H1 (cell line): ENCODE data around the gene ACRBP. TPM values are rescaled to one million over a fixed set of nuclear protein-coding genes. Genes with fewer than 3 reads are reported as not detected.
A peak's percentile ranks its signal among the peaks of the same experiment; 100 is the strongest.

Experiments used
- CTCF ChIA-PET: fragments of 300-600 bp; sonication (Branson Sonifier 250); formaldehyde crosslinking; loops from one replicate; lab custom pipeline; 2021; ENCODE audit not compliant: partially characterized antibody; lab: Charles Lee
- POLR2A ChIA-PET: fragments of 300-600 bp; sonication (Branson Sonifier 250); formaldehyde crosslinking; loops from one replicate; lab custom pipeline; 2021; ENCODE audit warnings: inconsistent platforms; ENCODE audit not compliant: partially characterized antibody; lab: Charles Lee
- DNase-seq, 2 experiments: peaks; one replicate each; pipeline versions ENCODE4 v3.0.0 to v3.0.0-alpha.2; 2010 to 2022; ENCODE audit warnings: low spot score in 2 of 2, low read depth in 1 of 2, mixed read lengths in 1 of 2
- FAIRE-seq: peaks from 2 replicates; lab custom pipeline; 2011; peaks lifted over from hg19 to GRCh38; lab: Jason Lieb, UNC
- H2AFZ ChIP-seq: 2 replicates; pipeline ENCODE4 v1.8.1; 2012; ENCODE audit warnings: low read length, inconsistent platforms
- H2AK5ac ChIP-seq: 2 replicates; pipeline ENCODE4 v1.6.1; 2013; ENCODE audit warnings: low read depth, low read length
- H2BK120ac ChIP-seq: replicated peaks from 2 replicates; pipeline ENCODE3; 2013; ENCODE audit warnings: low read depth, low read length, inconsistent platforms
- H2BK12ac ChIP-seq: 2 replicates; pipeline ENCODE4 v1.6.1; 2013; ENCODE audit warnings: low read depth, low read length
- H2BK15ac ChIP-seq: 2 replicates; pipeline ENCODE4 v1.6.1; 2013; ENCODE audit warnings: low read length
- H2BK20ac ChIP-seq: 2 replicates; pipeline ENCODE4 v1.6.1; 2013; ENCODE audit warnings: low read length
- H2BK5ac ChIP-seq: 2 replicates; pipeline ENCODE4 v1.6.1; 2013; ENCODE audit warnings: low read depth, low read length
- H3K14ac ChIP-seq: 2 replicates; pipeline ENCODE4 v1.6.1; 2013; ENCODE audit warnings: inconsistent platforms; ENCODE audit not compliant: insufficient read length
- H3K18ac ChIP-seq: 2 replicates; pipeline ENCODE4 v1.6.1; 2013; ENCODE audit warnings: low read length; ENCODE audit errors: extremely low read depth
- H3K23ac ChIP-seq: 2 replicates; pipeline ENCODE4 v1.6.1; 2013; ENCODE audit warnings: inconsistent platforms; ENCODE audit not compliant: insufficient read length
- H3K23me2 ChIP-seq: 2 replicates; pipeline ENCODE4 v1.6.1; 2013; ENCODE audit warnings: low read depth, low read length
- H3K27ac ChIP-seq: 2 replicates; pipeline ENCODE4 v1.6.1; 2011; ENCODE audit warnings: low read depth, low read length, inconsistent platforms
- H3K27me3 ChIP-seq, 4 experiments: replicated peaks in 1 of 4; 1 replicate in 1 of 4; 2 replicates in 3 of 4; pipeline versions ENCODE4 v1.6.1 to v1.8.1; 2011 to 2013; ENCODE audit warnings: low read length in 3 of 4, mild to moderate bottlenecking in 3 of 4, inconsistent platforms in 2 of 4, mixed read lengths in 2 of 4, moderate library complexity in 1 of 4; ENCODE audit not compliant: control insufficient read depth in 3 of 4, insufficient read depth in 3 of 4; ENCODE audit errors: extremely low read depth in 1 of 4
- H3K36me3 ChIP-seq, 4 experiments: 2 replicates each; pipeline versions ENCODE4 v1.6.1 to v1.8.1; 2011 to 2013; ENCODE audit warnings: mild to moderate bottlenecking in 4 of 4, low read length in 3 of 4, moderate library complexity in 2 of 4, control low read depth in 1 of 4, inconsistent platforms in 1 of 4; ENCODE audit not compliant: insufficient read depth in 4 of 4, control insufficient read depth in 2 of 4
- H3K4ac ChIP-seq: replicated peaks from 2 replicates; pipeline ENCODE3; 2013; ENCODE audit warnings: low read length, low read depth, mixed read lengths, inconsistent platforms; ENCODE audit not compliant: insufficient read length
- H3K4me1 ChIP-seq, 4 experiments: replicated peaks in 1 of 4; 1 replicate in 1 of 4; 2 replicates in 3 of 4; pipeline versions ENCODE4 v1.6.1 to v1.8.1; 2011 to 2013; ENCODE audit warnings: low read length in 3 of 4, inconsistent platforms in 2 of 4, mixed read lengths in 1 of 4; ENCODE audit not compliant: insufficient read depth in 4 of 4, control insufficient read depth in 3 of 4
- H3K4me2 ChIP-seq, 2 experiments: 2 replicates each; pipeline versions ENCODE4 v1.6.1 to v1.8.1; 2011 to 2013; ENCODE audit warnings: low read depth in 2 of 2, low read length in 2 of 2, control low read depth in 1 of 2, inconsistent platforms in 1 of 2, mild to moderate bottlenecking in 1 of 2; ENCODE audit not compliant: insufficient read depth in 1 of 2
- H3K4me3 ChIP-seq, 4 experiments: fragments of 200-600, 300-600 bp in 1 of 4; sonication (generic), shearing (Covaris generic), sonication (Bioruptor Twin) in 1 of 4; 2 replicates each; pipeline versions ENCODE4 v1.5.1 to v1.8.1; 2011 to 2016; ENCODE audit warnings: low read length in 4 of 4, low read depth in 3 of 4, control low read depth in 2 of 4, inconsistent platforms in 2 of 4, mild to moderate bottlenecking in 2 of 4, mixed read lengths in 1 of 4, moderate library complexity in 1 of 4; ENCODE audit not compliant: insufficient read depth in 2 of 4; ENCODE audit errors: extremely low read depth in 1 of 4
- H3K56ac ChIP-seq: replicated peaks from 2 replicates; pipeline ENCODE3; 2013; ENCODE audit warnings: low read depth, mild to moderate bottlenecking, mixed read lengths, low read length, inconsistent platforms; ENCODE audit not compliant: insufficient read length
- H3K79me1 ChIP-seq: 2 replicates; pipeline ENCODE4 v1.6.1; 2013; ENCODE audit warnings: low read depth, low read length, control low read depth
- H3K79me2 ChIP-seq, 2 experiments: 2 replicates each; pipeline versions ENCODE4 v1.6.1 to v1.8.1; 2012 to 2013; ENCODE audit warnings: low read length in 2 of 2, mild to moderate bottlenecking in 2 of 2, inconsistent platforms in 1 of 2; ENCODE audit not compliant: insufficient read depth in 2 of 2, control insufficient read depth in 1 of 2
- H3K9ac ChIP-seq, 4 experiments: replicated peaks in 1 of 4; 1 replicate in 1 of 4; 2 replicates in 3 of 4; pipeline versions ENCODE4 v1.6.1 to v1.8.1; 2011 to 2013; ENCODE audit warnings: low read depth in 3 of 4, low read length in 3 of 4, control low read depth in 2 of 4, mild to moderate bottlenecking in 2 of 4, moderate library complexity in 2 of 4, inconsistent platforms in 1 of 4; ENCODE audit errors: extremely low read depth in 1 of 4
- H3K9me3 ChIP-seq, 2 experiments: 2 replicates each; pipeline versions ENCODE4 v1.6.1 to v1.8.1; 2012 to 2013; ENCODE audit warnings: mild to moderate bottlenecking in 2 of 2, moderate library complexity in 2 of 2, control low read depth in 1 of 2, inconsistent platforms in 1 of 2, low read depth in 1 of 2, low read length in 1 of 2, mixed read lengths in 1 of 2; ENCODE audit not compliant: insufficient read depth in 2 of 2
- H4K20me1 ChIP-seq, 2 experiments: replicated peaks in 1 of 2; 2 replicates each; pipeline versions ENCODE3 to v1.8.1; 2011 to 2013; ENCODE audit warnings: inconsistent platforms in 2 of 2, low read length in 2 of 2, mild to moderate bottlenecking in 1 of 2; ENCODE audit not compliant: insufficient read depth in 2 of 2, control insufficient read depth in 1 of 2
- H4K5ac ChIP-seq: 2 replicates; pipeline ENCODE4 v1.6.1; 2013; ENCODE audit warnings: low read length, low read depth, mixed read lengths, inconsistent platforms; ENCODE audit not compliant: insufficient read length
- H4K8ac ChIP-seq: 2 replicates; pipeline ENCODE4 v1.8.0; 2013; ENCODE audit warnings: mild to moderate bottlenecking, moderate library complexity, low read length, inconsistent platforms; ENCODE audit not compliant: insufficient read depth; ENCODE audit errors: extremely low read depth
- H4K91ac ChIP-seq: replicated peaks from 2 replicates; pipeline ENCODE3; 2013; ENCODE audit warnings: low read length, mixed read lengths, inconsistent platforms; ENCODE audit not compliant: insufficient read length
- BCL11A ChIP-seq, 2 experiments: IDR thresholded peaks; one replicate each; pipeline ENCODE4 v1.6.1; 2011; ENCODE audit warnings: low read depth in 2 of 2, low read length in 2 of 2, mild to moderate bottlenecking in 2 of 2
- EGR1 ChIP-seq: IDR thresholded peaks from 2 replicates; pipeline ENCODE4 v1.6.1; 2011; ENCODE audit warnings: low read depth, low read length, borderline replicate concordance
- EZH2 ChIP-seq: fragments of 200-600 bp; sonication (generic); IDR thresholded peaks from 2 replicates; pipeline ENCODE4 v1.7.1; 2012; ENCODE audit warnings: low read depth, mild to moderate bottlenecking, moderate library complexity, low read length, inconsistent platforms; ENCODE audit not compliant: severe bottlenecking
- KDM5A ChIP-seq: fragments of 200-600 bp; IDR thresholded peaks from 2 replicates; pipeline ENCODE4 v1.7.1; 2012; ENCODE audit warnings: mild to moderate bottlenecking, low read length, inconsistent platforms, mixed read lengths
- MAX ChIP-seq: IDR thresholded peaks from 2 replicates; pipeline ENCODE4 v1.6.1; 2012; ENCODE audit warnings: inconsistent platforms
- NRF1 ChIP-seq: IDR thresholded peaks from 2 replicates; pipeline ENCODE4 v1.6.1; 2011; ENCODE audit warnings: mild to moderate bottlenecking, low read depth, low read length, improper control_type of control experiment
- RAD21 ChIP-seq, 2 experiments: IDR thresholded peaks in 1 of 2; conservative IDR thresholded peaks in 1 of 2; 2 replicates each; pipeline ENCODE4 v1.6.1; 2011; ENCODE audit warnings: low read depth in 2 of 2, low read length in 2 of 2, improper control_type of control experiment in 1 of 2, inconsistent platforms in 1 of 2, mild to moderate bottlenecking in 1 of 2, moderate library complexity in 1 of 2
- RBBP5 ChIP-seq: IDR thresholded peaks from 2 replicates; pipeline ENCODE4 v1.7.1; 2012; ENCODE audit warnings: low read depth, mild to moderate bottlenecking, inconsistent platforms, low read length, moderate library complexity, borderline replicate concordance
- TEAD4 ChIP-seq: IDR thresholded peaks from 2 replicates; pipeline ENCODE4 v1.6.1; 2012; ENCODE audit warnings: low read depth, low read length, inconsistent platforms, mixed read lengths
- WGBS, 2 experiments: shearing (Covaris generic) in 1 of 2; methylation state at CpG; one replicate each; pipeline versions ENCODE4 v1.1.6 to v1.1.7; 2013 to 2015; ENCODE audit warnings: low lambda C conversion rate in 2 of 2, mixed read lengths in 2 of 2, inconsistent platforms in 1 of 2, low coverage in 1 of 2, missing lambda C conversion rate in 1 of 2; ENCODE audit not compliant: insufficient replicate concordance in 2 of 2, insufficient coverage in 1 of 2, insufficient read length in 1 of 2; ENCODE audit errors: extremely low coverage in 1 of 2, missing lambda C conversion rate in 1 of 2; 5-methylcytosine and 5-hydroxymethylcytosine counted together
- polyA plus RNA-seq, 7 experiments: library from polyadenylated mRNA; depleted of rRNA in 3 of 7; stranded (reverse) in 5 of 7; unstranded in 2 of 7; fragments of >200 nt in 5 of 7; fragments of 200-250 nt in 2 of 7; gene quantifications; 1 replicate in 5 of 7; 2 replicates in 1 of 7; 4 replicates in 1 of 7; pipeline versions ENCODE4 v1.2.1 to v1.2.3, GENCODE V29; 2011 to 2013; ENCODE audit warnings: missing spikeins in 2 of 7, mixed read lengths in 2 of 7
- total RNA-seq: library from RNA; stranded (reverse); fragmentation: NEBNext Ultra II Directional; extraction: Animal tissue kit (Norgen Biotek cat#: 25700); gene quantifications from 2 replicates; pipeline ENCODE4 v1.2.1, GENCODE V29; 2021

ACRBP gene
- total and polyA plus RNA-seq, 2 of the 8 experiments (the other 6 are each of a cell fraction or from before 2014, with no cell fraction given): 0.80 to 5.2 TPM

- Histone ChIP-seq H3K36me3 (peaks cover 21 to 43% (median 24%) of the 10 kb centered on the region in 4 experiments), H3K56ac (peak overlapping the region; percentile 59), H2AK5ac (peak overlapping the region; percentile 93; the same call in 1 of the 2 replicates), H2BK20ac (no peak overlapping the region), H3K4me3 (peak overlapping the region; percentile 82 to 93 (median 87)), H3K27me3 (no peaks in the 10 kb centered on the region), H3K23ac (no peak overlapping the region), H3K4ac (no peak overlapping the region), H3K4me2 (peak overlapping the region; percentile 92 to 99), H2BK5ac (peak overlapping the region; percentile 82), H4K5ac (no peak overlapping the region), H4K20me1 (peaks cover 18 to 24% of the 10 kb centered on the region in 2 experiments), H2BK120ac (no peak overlapping the region), H3K27ac (no peak overlapping the region), H3K14ac (no peak overlapping the region), H4K8ac (no peak overlapping the region), H3K79me2 (peaks cover 22 to 46% of the 10 kb centered on the region in 2 experiments), H4K91ac (no peak overlapping the region), H3K4me1 (peaks cover 7 to 25% (median 14%) of the 10 kb centered on the region in 4 experiments), H2BK12ac (peak overlapping the region; percentile 50; the same call in 1 of the 2 replicates), H2BK15ac (no peak overlapping the region; the same call in 1 of the 2 replicates), H3K23me2 (peaks cover 16% of the 10 kb centered on the region; the same call in 1 of the 2 replicates), H3K9ac (peak overlapping the region in 3 of 4 experiments; percentile 55 to 63 (median 58); a peak in 6 of 7 replicates), H3K79me1 (peaks cover 16% of the 10 kb centered on the region), H3K18ac (peak overlapping the region; percentile 78), H2AFZ (no peak overlapping the region), H3K9me3 (no peaks in the 10 kb centered on the region)
- WGBS, 2 experiments: 33% methylated on average over 15 of the region's 18 CpGs; no CpG with 5 or more reads in 1 of the 2 experiments
- DNase-seq (peak in 1 of 2 experiments; percentile 63), FAIRE-seq (no peak)
- ChIA-PET CTCF (interaction anchor here (0.6 to 4.3 kb wide), 12 partner anchors 9 to 247 kb away, joined by 3 to 25 read pairs (median 3); no protein-coding TSS in a partner anchor), POLR2A (interaction anchor here (0.6 to 13.4 kb wide), 27 partner anchors 9 to 261 kb away, joined by 3 to 225 read pairs (median 4); partner anchors contain the start of genes COPS7A, GAPDH, NOP2 and TPI1)
- no peak for TF ChIP-seq BCL11A (IDR thresholded peaks at IDR 0.05; ENCODE audit: low read depth in 2 of 2, low read length in 2 of 2)
- peak; percentile 32; the same call in 1 of the 2 replicates for TF ChIP-seq MAX
- TF ChIP-seq EGR1: no peak
- no peak for TF ChIP-seq KDM5A
- no peak for TF ChIP-seq RAD21 (IDR thresholded peaks at IDR 0.05 in 1 of 2, conservative IDR thresholded peaks at IDR 0.05 in 1 of 2; ENCODE audit: low read depth in 2 of 2, low read length in 2 of 2)
- no peak for TF ChIP-seq EZH2
- TF ChIP-seq RBBP5: no peak
- TF ChIP-seq TEAD4: peak; percentile 90
- TF ChIP-seq NRF1: no peak
Observed at GRCh38 chr12:6605421-6606330, 41.6 kb downstream of the ACRBP start.
